Measurements from ENCODE around the gene FLRT1.

FLRT1 gene

DNA sequence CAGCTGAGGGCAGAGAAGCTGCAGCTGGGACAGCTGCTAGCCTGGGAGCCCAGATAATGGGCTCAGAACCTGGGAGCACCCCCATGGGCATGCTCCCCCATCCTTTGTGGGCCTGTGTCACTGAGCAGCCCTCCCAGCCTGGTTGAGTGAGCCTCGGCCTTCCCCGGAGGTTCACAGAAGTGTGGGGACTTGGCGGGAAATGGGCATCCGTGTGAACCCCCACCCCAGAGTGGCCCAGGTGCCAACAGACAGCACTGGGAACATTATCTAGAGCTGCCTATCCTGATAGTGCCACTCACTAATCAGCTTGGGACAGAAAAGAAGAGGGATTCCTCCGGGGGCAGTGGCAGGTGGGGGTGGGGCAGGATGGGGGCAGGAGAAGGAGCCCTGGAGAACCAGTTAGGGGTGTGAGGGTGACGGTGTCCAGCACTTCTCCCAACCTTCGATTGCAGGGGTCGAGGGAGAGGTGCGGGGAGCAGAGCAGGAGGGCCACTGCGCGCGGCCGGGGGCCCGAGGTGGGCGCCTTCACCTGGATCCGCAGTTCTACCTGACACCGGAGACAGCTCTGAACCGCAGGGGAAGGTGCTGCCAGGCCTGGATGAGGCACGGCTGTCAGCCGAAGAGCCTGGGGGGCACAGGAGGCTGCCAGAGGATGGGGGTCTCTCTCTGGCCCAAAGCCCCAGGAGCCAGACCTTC lies 33.1 kb downstream of the FLRT1 start:
- no peak for DNase-seq

- DNase-seq: no peak
Observed at GRCh38 chr11:64069401-64070313, 33.9 kb downstream of the FLRT1 start.

GRCh38 chr11:64070314-64070681 lies 34.6 kb downstream of the FLRT1 start:
- DNase-seq: no peak

DNA sequence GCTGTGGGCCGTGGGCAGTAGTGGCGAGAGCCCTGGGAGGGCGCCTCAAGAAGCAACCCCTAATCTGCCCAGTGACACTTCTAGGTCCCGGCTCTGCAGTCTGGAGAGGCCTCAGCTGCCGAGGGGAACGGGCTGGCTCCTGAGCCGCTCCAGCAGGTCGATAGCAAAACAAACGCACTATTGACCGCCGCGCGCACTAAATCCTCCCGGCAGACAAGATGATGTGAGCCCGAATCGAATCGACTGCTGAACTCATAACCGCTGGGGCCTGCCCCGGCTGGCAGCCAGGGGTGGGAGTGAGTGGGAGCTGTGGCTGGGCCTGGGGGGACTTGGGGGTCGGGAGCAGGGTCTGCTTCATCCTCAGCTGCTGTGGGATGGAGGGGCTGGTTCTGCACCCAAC lies 36.1 kb downstream of the FLRT1 start:
- DNase-seq: no peak

GRCh38 chr11:64072403-64072802 lies 36.7 kb downstream of the FLRT1 start:
- no peak for DNase-seq

DNA sequence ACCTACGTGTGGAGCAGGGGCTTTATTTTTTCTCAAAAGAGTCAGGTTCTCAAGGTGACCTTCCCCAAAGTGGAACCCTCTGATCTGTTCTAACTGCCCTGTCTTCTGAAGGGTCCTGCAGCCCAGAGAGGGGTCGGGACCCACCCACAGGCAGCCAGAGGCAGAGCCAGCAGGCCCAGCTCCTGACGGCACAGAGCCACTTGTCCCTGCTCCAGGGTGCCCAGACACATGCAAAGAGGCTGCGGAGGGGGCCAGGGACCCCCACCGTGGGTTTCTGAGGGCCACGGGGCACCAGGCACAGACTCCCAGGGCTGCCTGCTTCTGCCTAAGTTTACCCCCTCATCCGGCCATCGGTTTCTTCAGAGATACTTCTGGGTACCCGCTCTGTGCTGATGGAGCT lies 37.1 kb downstream of the FLRT1 start:
- DNase-seq: no peak

DNA sequence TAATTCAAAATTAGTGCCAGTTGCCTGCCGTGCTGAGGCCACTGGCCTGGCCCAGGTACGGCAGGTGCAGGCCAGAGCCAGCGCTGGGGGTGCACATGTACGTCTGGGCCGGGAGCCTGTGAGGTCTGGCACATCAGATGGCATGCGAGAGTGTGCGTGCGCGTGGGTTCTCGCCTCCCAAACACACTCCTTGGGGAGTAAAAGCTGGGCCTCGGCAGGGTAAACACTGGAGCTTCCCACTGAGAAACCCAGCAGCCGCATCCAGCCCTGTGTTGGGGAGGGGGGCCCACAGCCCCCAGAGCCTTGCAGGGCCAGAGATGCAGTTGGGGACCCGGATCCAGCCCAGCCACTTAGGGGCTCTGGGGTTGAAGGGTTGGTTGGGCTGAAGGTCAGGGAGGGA lies 37.8 kb downstream of the FLRT1 start:
- no peak for DNase-seq

DNA sequence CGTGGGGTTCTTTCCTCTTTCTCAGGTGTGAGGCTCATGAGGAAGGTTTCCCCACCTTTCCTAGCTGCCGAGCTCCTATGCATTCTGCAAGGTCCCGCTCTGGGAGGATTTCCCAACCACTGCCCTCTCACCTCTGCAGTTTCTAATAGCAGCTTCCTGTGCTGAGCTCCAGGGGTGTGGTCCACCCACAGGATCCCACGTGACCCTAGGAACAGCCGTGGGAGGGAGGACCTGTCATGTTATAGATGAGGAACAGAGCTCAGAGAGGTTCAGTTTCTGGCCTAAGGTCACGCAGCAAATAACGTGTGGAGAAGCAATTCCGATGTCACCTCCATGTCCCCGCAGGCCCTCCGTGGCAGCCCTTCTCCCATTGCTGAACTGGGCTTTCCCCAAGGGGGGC lies 38.5 kb downstream of the FLRT1 start:
- no peak for DNase-seq

- DNase-seq: no peak
Observed at GRCh38 chr11:64076758-64077157, 41.0 kb downstream of the FLRT1 start.

- no peak for DNase-seq
Observed at GRCh38 chr11:64077607-64078006, 41.9 kb downstream of the FLRT1 start.

DNA sequence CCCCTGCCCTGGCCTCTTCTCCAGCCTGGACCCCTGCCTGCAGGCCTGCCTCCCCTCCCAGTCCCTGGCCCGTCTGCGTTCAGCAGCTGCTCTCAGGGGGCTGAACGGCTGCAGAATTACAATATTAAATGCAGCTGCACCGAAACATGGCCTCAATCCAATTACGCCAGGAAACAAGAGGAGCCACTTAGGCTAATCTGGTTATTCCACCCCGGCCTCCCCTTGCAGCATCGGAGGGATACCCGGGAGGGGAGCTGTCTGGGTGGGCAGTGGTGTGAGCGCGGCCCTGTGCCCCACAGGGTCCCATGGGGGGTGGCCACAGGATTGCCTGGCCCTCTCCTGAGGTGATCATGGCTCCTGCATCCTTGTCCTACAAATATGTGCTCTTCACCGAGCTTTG lies 42.6 kb downstream of the FLRT1 start:
- DNase-seq: peak; percentile 65

DNA sequence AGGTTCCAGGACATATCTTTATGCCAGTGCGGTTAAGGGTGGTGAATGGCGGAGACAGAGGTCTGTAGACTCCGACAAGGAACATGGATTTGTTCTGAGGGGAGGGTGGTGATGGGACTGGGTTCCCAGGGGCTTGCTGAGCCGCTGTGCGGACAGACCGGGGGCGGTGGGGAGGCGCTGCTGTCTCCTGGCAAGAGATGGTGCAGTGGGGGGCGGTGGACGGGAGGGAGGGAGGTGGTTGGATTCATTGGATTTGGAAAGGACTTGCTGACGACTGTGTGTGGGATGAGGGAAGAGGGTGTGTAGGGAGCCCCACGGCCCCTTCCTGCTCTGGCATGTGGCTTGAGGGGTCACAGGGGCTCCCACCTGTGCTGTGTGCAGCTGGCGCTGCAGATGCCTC lies 43.2 kb downstream of the FLRT1 start:
- DNase-seq: no peak

- DNase-seq: no peak
Observed at GRCh38 chr11:64080390-64080789, 44.7 kb downstream of the FLRT1 start.

GRCh38 chr11:64081745-64082442 lies 46.2 kb downstream of the FLRT1 start:
- no peak for DNase-seq

GRCh38 chr11:64083398-64084080 lies 47.8 kb downstream of the FLRT1 start:
- DNase-seq: no peak

DNA sequence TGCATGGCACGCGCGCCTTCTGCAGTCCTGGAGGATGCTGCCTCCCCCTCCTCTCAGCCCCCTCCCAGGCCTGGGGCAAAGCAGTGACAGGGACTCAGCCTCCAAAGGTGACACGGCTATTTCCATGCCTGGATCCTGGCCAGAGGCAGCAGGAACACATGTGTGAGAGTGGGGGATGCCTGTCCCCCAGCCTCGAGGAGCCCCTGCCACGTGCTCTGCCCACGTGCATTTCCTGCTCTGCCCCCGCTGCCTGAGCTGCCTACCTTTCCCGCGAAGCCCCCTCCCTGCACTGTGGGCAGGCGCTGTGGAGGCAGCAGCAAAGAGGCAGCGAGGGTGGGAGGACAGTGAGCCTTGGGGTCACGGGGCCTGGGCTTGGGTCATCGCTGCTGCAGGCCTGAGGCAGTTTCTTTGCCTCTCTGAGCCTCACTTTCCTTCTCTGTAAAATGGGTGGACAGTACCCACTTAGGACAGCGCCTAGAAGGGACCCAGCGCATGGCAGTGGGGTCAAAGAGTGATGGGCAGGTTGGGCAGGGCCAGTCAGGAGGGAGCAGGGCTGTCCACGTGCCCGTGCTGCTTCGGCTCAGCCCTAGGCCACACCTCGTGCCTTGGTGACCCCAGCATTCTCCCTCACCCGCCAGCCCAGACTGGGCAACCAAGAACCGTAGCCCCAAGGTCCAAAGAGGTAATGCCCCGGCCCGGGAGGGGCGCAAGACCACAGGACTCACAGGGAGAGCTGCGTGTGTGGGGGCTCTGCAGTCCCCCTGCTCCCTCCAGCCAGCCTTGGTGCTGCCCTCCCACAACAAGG lies 48.6 kb downstream of the FLRT1 start:
- DNase-seq: no peak

DNA sequence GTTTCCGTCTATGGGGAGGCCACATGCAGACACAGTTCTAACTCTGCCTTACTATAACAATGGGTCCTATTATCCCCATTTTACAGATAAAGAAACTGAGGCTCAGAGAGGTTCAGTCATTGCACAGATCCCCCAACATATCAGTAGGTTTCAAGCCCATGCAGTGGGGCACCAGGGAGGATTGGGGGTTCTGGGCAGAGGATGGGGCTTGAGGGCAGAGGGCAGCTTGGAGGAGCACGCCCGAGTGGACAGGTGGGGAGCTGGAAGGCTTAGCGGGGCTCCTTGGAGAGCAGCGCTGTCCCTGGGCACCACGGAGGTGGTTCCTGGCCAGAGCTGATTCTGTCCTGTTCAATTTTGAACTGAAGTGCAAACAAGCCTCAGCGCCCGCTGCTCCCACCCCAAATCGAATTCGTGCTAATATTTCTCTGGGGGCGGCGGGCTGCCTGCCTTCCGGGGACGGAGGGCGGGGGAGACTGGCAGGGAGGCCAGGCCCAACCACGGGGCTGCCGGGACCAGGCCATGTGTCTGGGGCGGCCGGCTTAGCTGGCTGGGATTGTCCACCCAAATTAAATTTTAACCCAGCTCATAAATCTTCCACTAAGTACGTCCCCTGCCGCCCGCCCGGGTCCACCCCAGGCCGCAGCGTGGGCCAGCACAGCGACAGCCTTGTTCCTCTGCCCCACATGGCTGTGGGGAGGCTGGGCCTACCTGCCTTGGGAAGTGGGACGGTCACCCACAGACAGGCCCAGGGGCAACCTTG lies 49.4 kb downstream of the FLRT1 start:
- DNase-seq: no peak

All from NCI-H524 treated with DMSO at 0.1 percent for 48 hours (cell line).